GM21528 (cell line): ENCODE measurements around the gene SS18.
A peak's percentile ranks its signal among the peaks of the same experiment; 100 is the strongest.
"Not testable (repeated sequence)": the region's sequence is repeated elsewhere in the genome, so short reads cannot be mapped to it uniquely, and the experiment has no call there.

Experiments used
- ATAC-seq: cut with Tn5 transposase; IDR thresholded peaks from one replicate; pipeline ENCODE4 v1.9.1; 2021; ENCODE audit warnings: mild to moderate bottlenecking, moderate library complexity; ENCODE audit not compliant: unreplicated experiment, low FRiP score

Gene SS18

GRCh38 chr18:26090130-26091046 lies at the start of gene SS18:
Gene SS18 (minus strand): TSS chr18:26090613. CDS start chr18:26090569, 44 bp downstream.
- ATAC-seq: peak; percentile 82

DNA sequence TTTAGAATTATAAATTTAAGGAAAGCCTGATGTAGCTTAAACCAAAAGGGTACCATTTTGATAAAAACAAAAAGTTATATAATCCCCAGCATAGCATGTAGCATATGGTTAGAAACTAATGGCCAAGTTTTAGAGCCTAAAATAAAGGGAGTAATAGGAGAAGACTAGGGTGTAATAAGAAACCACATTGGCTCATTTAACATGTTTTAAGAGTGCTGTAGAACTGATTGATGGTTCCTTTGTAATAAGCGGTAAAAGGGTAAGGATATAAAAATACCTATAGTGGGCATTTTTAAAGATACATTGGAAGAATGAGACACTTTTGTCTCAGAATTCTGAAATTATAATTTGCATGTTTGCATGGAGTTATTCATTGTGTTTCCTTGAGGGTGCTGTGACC lies 45.1 kb upstream of the SS18 start:
- no peak for ATAC-seq

GRCh38 chr18:26134107-26134506 lies 43.7 kb upstream of the SS18 start:
- ATAC-seq: no peak

- ATAC-seq: no peak
These were observed 43.2 kb upstream of the SS18 start, which contains the start of gene PSMA8 for GRCh38 chr18:26133652-26134051. Gene PSMA8 (plus strand): TSS chr18:26133869. CDS start chr18:26133966, 97 bp downstream.

DNA sequence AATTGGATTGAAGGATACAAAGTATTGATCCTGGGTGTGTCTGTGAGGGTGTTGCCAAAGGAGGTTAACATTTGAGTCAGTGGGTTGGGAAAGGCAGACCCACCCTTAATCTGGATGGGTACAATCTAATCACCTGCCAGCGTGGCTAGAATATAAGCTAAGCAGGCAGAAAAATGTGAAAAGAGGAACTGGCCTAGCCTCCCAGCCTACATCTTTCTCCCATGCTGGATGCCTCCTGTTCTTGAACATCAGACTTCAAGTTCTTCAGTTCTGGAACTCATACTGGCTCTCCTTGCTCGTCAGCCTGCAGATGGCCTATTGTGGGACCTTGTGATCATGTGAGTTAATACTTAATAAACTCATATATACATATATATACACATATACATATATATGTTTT lies 37.8 kb upstream of the SS18 start:
- not testable (repeated sequence) for ATAC-seq

DNA sequence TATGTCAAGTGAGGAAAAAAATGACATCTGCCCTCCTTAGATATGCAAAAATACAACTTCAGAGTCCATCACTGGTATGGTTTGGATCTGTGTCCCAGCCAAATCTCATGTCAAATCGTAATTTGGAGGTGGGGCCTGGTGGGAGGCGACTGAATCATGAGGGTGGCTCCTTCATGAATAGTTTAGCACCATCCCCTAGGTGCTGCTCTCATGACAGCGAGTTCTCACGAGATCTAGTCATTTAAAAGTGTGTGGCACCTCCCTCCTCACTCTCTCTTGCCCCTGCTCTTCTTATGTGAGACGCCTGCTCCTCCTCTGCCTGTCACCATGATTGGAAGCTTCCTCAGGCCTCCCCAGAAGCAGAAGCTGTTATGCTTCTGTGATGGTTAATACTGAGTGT lies 37.4 kb upstream of the SS18 start:
- no peak for ATAC-seq

GRCh38 chr18:26121994-26122393 lies 31.6 kb upstream of the SS18 start:
- not testable (repeated sequence) for ATAC-seq

GRCh38 chr18:26121476-26121875 lies 31.1 kb upstream of the SS18 start:
- no peak for ATAC-seq

- ATAC-seq: no peak
These were observed 28.8 kb upstream of the SS18 start for GRCh38 chr18:26119246-26119645.

DNA sequence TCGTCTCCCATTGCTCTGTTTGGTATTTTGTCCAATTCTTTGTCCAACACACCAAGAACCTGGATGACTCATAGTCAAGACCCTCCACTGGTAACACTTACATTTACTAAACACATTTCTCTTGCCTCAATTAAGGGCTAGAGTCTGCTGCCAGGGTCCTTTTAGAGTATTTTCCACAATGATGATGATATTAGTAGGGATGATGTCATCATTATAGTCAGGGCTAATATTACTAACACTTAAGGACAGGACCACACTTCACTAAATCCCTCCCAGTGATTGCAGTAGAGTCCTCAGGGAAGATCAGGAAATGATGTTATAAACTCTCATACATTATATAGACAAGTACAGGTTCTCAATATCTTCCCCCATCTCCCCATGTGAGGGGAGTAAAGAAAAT lies 13.6 kb upstream of the SS18 start:
- ATAC-seq: no peak

DNA sequence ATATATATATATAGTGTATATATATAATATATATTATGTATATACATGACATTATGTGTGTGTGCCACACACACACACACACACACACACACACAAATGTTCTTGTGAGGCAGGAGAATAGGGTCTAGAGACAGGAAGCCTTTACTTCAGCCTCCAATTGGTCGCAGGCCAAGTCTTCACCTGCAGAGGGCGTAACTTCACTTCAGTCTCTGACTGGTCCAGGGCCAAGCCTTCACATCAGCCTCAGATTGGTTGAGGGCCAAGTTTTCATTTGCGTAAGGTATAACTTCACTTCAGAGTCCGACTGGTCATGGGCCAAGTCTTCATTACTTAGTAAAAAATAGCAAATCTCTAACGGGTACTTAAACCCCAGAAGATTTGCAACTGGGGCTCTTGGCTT lies 13.2 kb upstream of the SS18 start:
- no peak for ATAC-seq

DNA sequence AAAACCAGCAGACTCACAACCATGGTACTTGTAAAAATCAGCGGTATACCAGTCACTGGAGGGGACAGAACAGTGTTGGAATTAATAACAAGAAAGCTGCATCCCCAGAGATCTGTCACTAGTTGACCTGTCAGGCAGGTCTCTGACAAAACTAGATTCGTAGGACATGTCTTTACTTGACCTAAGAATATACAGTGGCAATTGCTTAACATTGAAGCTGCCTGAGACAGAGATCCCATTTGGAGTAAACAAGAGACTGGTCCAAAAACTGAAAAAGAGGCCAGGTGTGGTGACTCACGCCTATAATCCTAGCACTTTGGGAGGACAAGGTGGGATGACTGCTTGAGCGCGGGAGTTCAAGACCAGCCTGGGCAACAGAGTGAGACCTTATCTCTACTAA lies 7.2 kb upstream of the SS18 start:
- no peak for ATAC-seq

- ATAC-seq: no peak
These were observed 6.4 kb upstream of the SS18 start for GRCh38 chr18:26096852-26097251.

DNA sequence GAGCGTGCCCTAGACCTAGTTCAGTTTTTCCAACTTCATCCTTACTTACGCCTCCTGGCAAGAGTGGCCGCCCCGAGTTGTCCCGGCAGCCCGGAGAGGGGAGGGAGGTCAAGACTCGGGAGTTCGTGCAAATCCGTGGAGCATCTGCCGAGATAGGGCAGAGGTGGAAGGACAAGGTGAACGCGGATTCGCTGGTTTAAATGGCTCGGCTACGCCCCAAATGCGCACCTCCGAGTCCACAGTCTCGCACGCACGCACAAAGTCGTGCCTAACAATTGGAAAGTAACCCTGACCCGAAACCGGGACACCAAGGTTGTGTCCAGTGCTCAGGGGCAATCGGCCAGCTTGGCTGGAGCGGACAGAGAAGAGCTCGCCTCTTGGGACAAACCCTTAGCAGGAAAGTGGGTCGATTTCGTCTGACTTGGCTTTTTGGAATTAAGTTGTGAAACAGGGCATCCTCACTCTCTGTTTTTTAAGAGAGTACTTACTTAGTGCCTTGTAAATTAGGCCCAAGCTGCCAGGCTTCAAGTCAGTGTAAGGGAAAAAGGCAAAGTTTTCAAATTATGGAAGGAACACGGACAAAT lies 726 bp upstream of the SS18 start:
- ATAC-seq: peak; percentile 48

DNA sequence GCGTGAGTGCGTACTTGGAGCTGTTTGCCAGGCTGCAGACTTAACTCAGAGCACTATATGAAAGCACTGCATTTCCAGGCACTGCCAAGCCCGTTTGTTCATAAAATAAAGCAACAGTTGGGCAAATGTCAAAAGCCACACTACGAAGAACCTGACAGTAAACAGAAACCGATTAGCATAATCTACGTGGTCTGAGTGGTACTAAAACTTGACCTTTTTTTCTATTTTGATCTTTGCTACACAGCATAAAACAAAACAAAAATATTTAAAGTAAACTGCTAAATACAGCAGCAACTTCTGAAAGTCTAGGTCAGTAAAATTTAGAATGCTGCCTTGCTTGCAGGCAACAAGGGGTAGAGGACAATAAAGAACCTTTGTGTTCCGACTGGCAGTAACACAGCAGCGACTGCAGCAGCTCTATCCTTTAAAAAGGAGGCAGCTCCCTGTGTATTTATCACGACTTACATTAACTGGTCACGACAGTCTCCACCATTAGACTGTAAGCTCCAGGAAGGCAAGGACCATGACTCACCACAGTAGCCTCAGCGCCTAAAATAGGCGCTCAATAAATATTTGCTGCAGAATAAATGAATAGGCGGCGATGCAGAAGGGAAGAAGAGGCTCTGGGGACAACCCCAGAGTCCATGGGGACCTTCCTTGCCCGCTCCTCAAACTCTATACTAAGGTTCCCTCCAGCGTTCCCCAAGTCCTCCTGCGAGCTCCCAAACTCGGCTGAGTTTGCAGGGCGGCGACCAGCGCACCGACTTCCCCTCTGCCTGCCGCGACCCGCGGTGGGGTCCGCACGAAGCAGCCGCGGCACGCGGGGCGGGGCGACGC lies 902 bp downstream of the SS18 start:
- ATAC-seq: peak; percentile 9

GRCh38 chr18:26088487-26088886 lies 1.9 kb downstream of the SS18 start:
- ATAC-seq: no peak

GRCh38 chr18:26086959-26087358 lies 3.5 kb downstream of the SS18 start:
- ATAC-seq: no peak

GRCh38 chr18:26085056-26085455 lies 5.4 kb downstream of the SS18 start:
- ATAC-seq: no peak

DNA sequence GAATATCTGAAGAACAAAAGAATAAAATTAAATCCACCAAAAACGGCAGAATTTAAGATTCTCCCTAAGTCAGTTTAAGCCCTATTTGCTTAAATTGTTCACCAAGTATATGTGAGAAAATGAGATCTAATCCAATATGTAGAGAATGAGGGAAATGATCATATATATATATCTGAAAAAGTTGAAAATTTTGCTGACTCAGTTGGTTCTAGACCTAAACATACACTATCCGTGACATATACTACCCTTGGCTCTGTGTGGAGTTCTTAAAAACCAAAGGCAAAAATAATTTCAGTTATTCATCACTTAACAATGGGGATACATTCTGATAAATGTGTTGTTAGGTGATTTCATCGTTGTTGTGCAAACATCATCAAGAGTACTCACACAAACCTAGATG lies 7.3 kb downstream of the SS18 start:
- ATAC-seq: no peak

- ATAC-seq: no peak
These were observed 7.9 kb downstream of the SS18 start for GRCh38 chr18:26082475-26082874.

DNA sequence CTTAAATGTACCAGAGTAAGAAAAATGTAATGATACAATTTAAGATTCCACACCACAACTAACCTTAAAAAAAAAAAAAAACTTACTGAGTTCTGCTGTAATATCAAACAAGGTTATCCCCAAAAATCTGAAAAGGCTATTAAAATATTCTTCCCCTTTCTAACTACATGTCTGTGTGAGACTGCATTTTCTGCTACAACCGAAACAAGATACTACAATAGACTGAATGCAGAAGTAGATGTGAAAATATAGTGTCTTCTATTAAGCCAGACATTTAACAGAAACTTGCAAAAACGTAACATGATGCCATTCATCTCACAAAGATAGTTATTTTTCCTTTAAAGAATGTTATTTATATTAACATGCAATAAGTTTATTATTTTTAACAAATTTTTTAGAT lies 16.2 kb downstream of the SS18 start:
- no peak for ATAC-seq
